Stomach (tissue), 9 donors: ENCODE results near the gene PBXIP1. TPM values are rescaled to one million over a fixed set of nuclear protein-coding genes. Genes with fewer than 3 reads are reported as not detected.

Source experiments
- DNase-seq, 2 donors: peaks; one replicate each; pipeline versions ENCODE4 v3.0.0 to v3.0.0-alpha.2; 2013 to 2019
- H3K27ac ChIP-seq, 5 donors: fragments of 200-600 bp in 4 of 5; sonication (generic) in 4 of 5; one replicate each; pipeline ENCODE4 v1.5.1; 2013 to 2019; ENCODE audit warnings: mild to moderate bottlenecking in 1 of 5, moderate library complexity in 1 of 5
- H3K27me3 ChIP-seq, 3 donors: fragments of 200-600 bp; sonication (generic); one replicate each; pipeline ENCODE4 v1.5.1; 2017 to 2019; ENCODE audit warnings: mixed run types in 1 of 3
- H3K36me3 ChIP-seq, 4 donors: fragments of 200-600 bp; sonication (generic); 1 replicate in 3 of 4; 2 replicates in 1 of 4; pipeline ENCODE4 v1.5.1; 2016 to 2019
- H3K4me1 ChIP-seq, 4 donors: fragments of 200-600 bp; sonication (generic); one replicate each; pipeline ENCODE4 v1.5.1; 2016 to 2019
- H3K4me3 ChIP-seq, 4 donors: fragments of 200-600 bp; sonication (generic) in 3 of 4; one replicate each; pipeline ENCODE4 v1.5.1; 2016 to 2019; ENCODE audit warnings: mild to moderate bottlenecking in 1 of 4
- H3K9me3 ChIP-seq, 4 donors: fragments of 200-600 bp; sonication (generic); one replicate each; pipeline ENCODE4 v1.5.1; 2016 to 2019
- EP300 ChIP-seq: sonication (generic); formaldehyde crosslinking; IDR thresholded peaks from one replicate; pipeline ENCODE4 v1.6.1; 2017; ENCODE audit warnings: antibody characterized with exemption
- POLR2A ChIP-seq, 4 donors: fragments of 450-650 bp; IDR thresholded peaks; one replicate each; pipeline ENCODE4 v1.6.1; 2016; ENCODE audit warnings: antibody characterized with exemption in 4 of 4, control low read depth in 2 of 4, mild to moderate bottlenecking in 1 of 4, moderate library complexity in 1 of 4
- POLR2AphosphoS5 ChIP-seq, 3 donors: sonication (generic); formaldehyde crosslinking; IDR thresholded peaks; one replicate each; pipeline ENCODE4 v1.6.1; 2016; ENCODE audit warnings: antibody characterized with exemption in 3 of 3
- WGBS, 5 donors: extraction: QIAGEN DNeasy Blood & Tissue Kit in 3 of 5; methylation state at CpG; one replicate each; pipeline versions ENCODE4 v1.1.5 to v1.1.7; 2013 to 2018; 5-methylcytosine and 5-hydroxymethylcytosine counted together
- intact Hi-C: fragments of 100-400 bp; cut with DNase I; formaldehyde crosslinking; loops from one replicate; pipeline ENCODE4 v1.15.1; 2023; ENCODE audit warnings: low total_unique reads
- polyA plus RNA-seq, 3 donors: library from polyadenylated mRNA; stranded (reverse); fragments of 200-250 nt; gene quantifications; one replicate each; pipeline ENCODE4 v1.2.3, GENCODE V29; 2013
- small RNA-seq, 4 donors: library from RNA; depleted of rRNA; stranded (forward); fragments of <200 nt; gene quantifications; one replicate each; pipeline ENCODE3, GENCODE V24; 2016
- total RNA-seq, 5 donors: library from RNA; depleted of rRNA; stranded (reverse); fragments of >200 nt; gene quantifications; one replicate each; pipeline versions ENCODE4 v1.1.0 to v1.2.3, GENCODE V29; 2014 to 2016
- donor health status: healthy with polysubstance abuse.
- donor health status: Bipolar disorder and iron deficiency.
- donor health status: healthy.

The PBXIP1 gene
- total and polyA plus RNA-seq, 8 donors, result 19.7 to 123 (median 71.7) TPM

DNA sequence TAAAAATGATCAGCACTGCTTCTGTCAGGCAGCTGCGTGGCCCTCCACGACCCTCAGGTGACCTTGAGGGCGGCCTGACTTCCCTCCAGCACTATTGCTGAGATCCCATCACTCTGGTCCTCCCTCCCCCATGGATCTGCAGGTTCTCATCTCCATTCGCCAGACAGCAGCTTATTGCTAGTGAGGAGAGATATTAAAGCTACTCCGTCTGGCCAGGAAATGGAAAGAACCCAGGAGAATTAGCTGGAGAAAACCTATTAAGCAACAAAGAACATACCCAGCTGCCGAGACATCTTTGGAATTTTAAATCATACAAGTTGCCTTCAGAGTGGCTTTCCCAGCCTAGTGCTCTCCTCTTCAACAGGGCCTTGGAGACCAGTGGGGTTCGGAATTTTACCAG is 60.1 kb downstream of the PBXIP1 start:
- Histone ChIP-seq H3K9me3 (no peaks in the 10 kb centered on the region), H3K4me1 (no peaks in the 10 kb centered on the region), H3K36me3 (no peaks in the 10 kb centered on the region), H3K4me3 (no peak overlapping the region), H3K27me3 (no peaks in the 10 kb centered on the region), H3K27ac (no peak overlapping the region)
- no peak for DNase-seq
- intact Hi-C loops, result no loop called here
- TF ChIP-seq POLR2AphosphoS5 (IDR thresholded peaks at IDR 0.05) (no peak), EP300 (no peak), POLR2A (IDR thresholded peaks at IDR 0.05) (no peak)
- WGBS, 5 donors, result 65 to 75% (median 70%) methylated on average over 7 of the region's 7 CpGs

Small RNA genes within 50 kb of the gene (small RNA-seq; reads per million reads assigned to genes)
- 0 reads per million in 4 donors for gene MIR4258
- gene RF00017, result 0 reads per million in 4 donors

Other genes with a start within 250 kb of the PBXIP1 start
- 10 to 100 TPM in 1 of 5 donors, 1 to 10 TPM in 4; 1.2 to 10.7 (median 3.5) TPM for gene KCNN3, start 85.8 kb downstream of the PBXIP1 start, total RNA-seq
- under 1 TPM; 0.19 to 0.31 (median 0.25) TPM for gene KCNN3, start 85.8 kb downstream of the PBXIP1 start, polyA plus RNA-seq
- gene PMVK, start 19.4 kb downstream of the PBXIP1 start, total RNA-seq, result 10 to 100 TPM; 10.1 to 47.3 (median 36.8) TPM
- 10 to 100 TPM; 37.4 to 57.1 (median 45.2) TPM for gene PMVK, start 19.4 kb downstream of the PBXIP1 start, polyA plus RNA-seq
- 10 to 100 TPM in 4 of 5 donors, 1 to 10 TPM in 1; 8.1 to 75.3 (median 36.2) TPM for gene PYGO2, start 5.7 kb upstream of the PBXIP1 start, total RNA-seq
- 10 to 100 TPM; 12.2 to 19.8 (median 16.1) TPM for gene PYGO2, start 5.7 kb upstream of the PBXIP1 start, polyA plus RNA-seq
- gene SHC1, start 14.6 kb upstream of the PBXIP1 start, total RNA-seq, result 10 to 100 TPM; 23.2 to 81.1 (median 59.6) TPM
- 10 to 100 TPM; 43.7 to 58.8 (median 56.1) TPM for gene SHC1, start 14.6 kb upstream of the PBXIP1 start, polyA plus RNA-seq
- gene CKS1B, start 18.6 kb upstream of the PBXIP1 start, total RNA-seq, result 10 to 100 TPM in 2 of 5 donors, 1 to 10 TPM in 3; 4.7 to 36.1 (median 5.2) TPM
- 10 to 100 TPM; 40.9 to 73.3 (median 63.9) TPM for gene CKS1B, start 18.6 kb upstream of the PBXIP1 start, polyA plus RNA-seq
- 10 to 100 TPM; 14.1 to 76.5 (median 54.8) TPM for gene FLAD1, start 27.2 kb upstream of the PBXIP1 start, total RNA-seq
- 10 to 100 TPM; 31.4 to 43.8 (median 40.4) TPM for gene FLAD1, start 27.2 kb upstream of the PBXIP1 start, polyA plus RNA-seq
- gene LENEP, start 37.5 kb upstream of the PBXIP1 start, total RNA-seq, result 10 to 100 TPM in 1 of 5 donors, 1 to 10 TPM in 1, not detected in 3; 1.1 to 11.6 TPM
- not detected for gene LENEP, start 37.5 kb upstream of the PBXIP1 start, polyA plus RNA-seq
- gene ZBTB7B, start 46.7 kb upstream of the PBXIP1 start, total RNA-seq, result 100 to 1,000 TPM in 1 of 5 donors, 10 to 100 TPM in 4; 32.3 to 134 (median 53.9) TPM
- gene ZBTB7B, start 46.7 kb upstream of the PBXIP1 start, polyA plus RNA-seq, result 10 to 100 TPM; 29.6 to 39.5 (median 35.6) TPM
- 100 to 1,000 TPM in 1 of 5 donors, not detected in 4; 158 TPM for gene DCST2, start 77.7 kb upstream of the PBXIP1 start, total RNA-seq
- 1 to 10 TPM; 1.6 to 6.6 (median 6.1) TPM for gene DCST2, start 77.7 kb upstream of the PBXIP1 start, polyA plus RNA-seq
- gene DCST1, start 77.7 kb upstream of the PBXIP1 start, total RNA-seq, result under 1 TPM in 2 of 5 donors, not detected in 3; 0.18 to 0.89 TPM
- under 1 TPM in 1 of 3 donors, not detected in 2; 0.13 TPM for gene DCST1, start 77.7 kb upstream of the PBXIP1 start, polyA plus RNA-seq
- gene ADAM15, start 95.2 kb upstream of the PBXIP1 start, total RNA-seq, result 100 to 1,000 TPM in 4 of 5 donors, 10 to 100 TPM in 1; 56.2 to 335 (median 126) TPM
- gene ADAM15, start 95.2 kb upstream of the PBXIP1 start, polyA plus RNA-seq, result 100 to 1,000 TPM; 149 to 267 (median 159) TPM
- gene EFNA4, start 107.6 kb upstream of the PBXIP1 start, total RNA-seq, result 1 to 10 TPM in 3 of 5 donors, not detected in 2; 3.5 to 9.9 (median 5.8) TPM
- gene EFNA4, start 107.6 kb upstream of the PBXIP1 start, polyA plus RNA-seq, result 10 to 100 TPM in 1 of 3 donors, 1 to 10 TPM in 2; 4.3 to 13.2 (median 6.7) TPM
- gene EFNA3, start 122.7 kb upstream of the PBXIP1 start, total RNA-seq, result not detected
- 1 to 10 TPM in 2 of 3 donors, under 1 TPM in 1; 0.76 to 4.9 (median 1.5) TPM for gene EFNA3, start 122.7 kb upstream of the PBXIP1 start, polyA plus RNA-seq
- gene EFNA1, start 171.8 kb upstream of the PBXIP1 start, total RNA-seq, result 10 to 100 TPM; 12.2 to 75.3 (median 36.0) TPM
- 10 to 100 TPM; 31.3 to 65.8 (median 47.7) TPM for gene EFNA1, start 171.8 kb upstream of the PBXIP1 start, polyA plus RNA-seq
- gene SLC50A1, start 179.8 kb upstream of the PBXIP1 start, total RNA-seq, result 100 to 1,000 TPM in 1 of 5 donors, 10 to 100 TPM in 3, 1 to 10 TPM in 1; 4.5 to 114 (median 22.5) TPM
- 10 to 100 TPM; 39.7 to 48.3 (median 40.2) TPM for gene SLC50A1, start 179.8 kb upstream of the PBXIP1 start, polyA plus RNA-seq
- 10 to 100 TPM in 4 of 5 donors, not detected in 1; 13.3 to 51.3 (median 38.3) TPM for gene DPM3, start 184.4 kb upstream of the PBXIP1 start, total RNA-seq
- 100 to 1,000 TPM; 192 to 301 (median 220) TPM for gene DPM3, start 184.4 kb upstream of the PBXIP1 start, polyA plus RNA-seq
- gene KRTCAP2, start 217.2 kb upstream of the PBXIP1 start, total RNA-seq, result 100 to 1,000 TPM in 3 of 5 donors, 10 to 100 TPM in 2; 60.8 to 238 (median 133) TPM
- 100 to 1,000 TPM; 183 to 399 (median 242) TPM for gene KRTCAP2, start 217.2 kb upstream of the PBXIP1 start, polyA plus RNA-seq
- 10 to 100 TPM in 1 of 5 donors, 1 to 10 TPM in 1, under 1 TPM in 1, not detected in 2; 0.73 to 16.9 (median 5.4) TPM for gene TRIM46, start 217.8 kb upstream of the PBXIP1 start, total RNA-seq
- gene TRIM46, start 217.8 kb upstream of the PBXIP1 start, polyA plus RNA-seq, result under 1 TPM; 0.58 to 0.68 (median 0.61) TPM